GM12801 (cell line): Measurements from ENCODE around the gene DHRS7B.

ENCODE experiments used
- TF ChIP-seq, protein P1 (sequence below): IDR thresholded peaks from one replicate; pipeline ENCODE4 v1.5.1; 2011; ENCODE audit warnings: control low read depth; ENCODE audit not compliant: insufficient read length; ENCODE audit errors: extremely low read depth

The DHRS7B gene

DNA sequence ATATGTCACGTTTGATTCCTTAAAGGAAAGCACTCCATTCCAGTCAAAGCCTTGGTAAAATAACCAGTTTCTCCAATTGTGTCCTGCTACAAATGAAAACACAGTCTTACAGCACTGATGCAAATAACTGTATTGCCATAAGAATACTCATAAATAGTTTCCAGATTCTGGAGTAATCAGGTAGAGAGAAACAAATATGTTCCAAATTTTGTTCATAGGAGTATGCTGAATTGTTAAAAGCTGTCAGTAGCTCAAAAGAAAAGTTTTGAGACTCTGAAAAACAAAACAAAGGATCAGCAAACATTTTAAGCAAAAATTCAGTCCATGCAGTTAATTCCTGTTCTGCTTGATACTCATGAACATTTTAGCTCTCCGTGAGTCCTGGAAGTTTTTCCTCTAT is 7.8 kb downstream of the DHRS7B start:
- TF ChIP-seq, protein P1, sequence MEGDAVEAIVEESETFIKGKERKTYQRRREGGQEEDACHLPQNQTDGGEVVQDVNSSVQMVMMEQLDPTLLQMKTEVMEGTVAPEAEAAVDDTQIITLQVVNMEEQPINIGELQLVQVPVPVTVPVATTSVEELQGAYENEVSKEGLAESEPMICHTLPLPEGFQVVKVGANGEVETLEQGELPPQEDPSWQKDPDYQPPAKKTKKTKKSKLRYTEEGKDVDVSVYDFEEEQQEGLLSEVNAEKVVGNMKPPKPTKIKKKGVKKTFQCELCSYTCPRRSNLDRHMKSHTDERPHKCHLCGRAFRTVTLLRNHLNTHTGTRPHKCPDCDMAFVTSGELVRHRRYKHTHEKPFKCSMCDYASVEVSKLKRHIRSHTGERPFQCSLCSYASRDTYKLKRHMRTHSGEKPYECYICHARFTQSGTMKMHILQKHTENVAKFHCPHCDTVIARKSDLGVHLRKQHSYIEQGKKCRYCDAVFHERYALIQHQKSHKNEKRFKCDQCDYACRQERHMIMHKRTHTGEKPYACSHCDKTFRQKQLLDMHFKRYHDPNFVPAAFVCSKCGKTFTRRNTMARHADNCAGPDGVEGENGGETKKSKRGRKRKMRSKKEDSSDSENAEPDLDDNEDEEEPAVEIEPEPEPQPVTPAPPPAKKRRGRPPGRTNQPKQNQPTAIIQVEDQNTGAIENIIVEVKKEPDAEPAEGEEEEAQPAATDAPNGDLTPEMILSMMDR: no peak

DNA sequence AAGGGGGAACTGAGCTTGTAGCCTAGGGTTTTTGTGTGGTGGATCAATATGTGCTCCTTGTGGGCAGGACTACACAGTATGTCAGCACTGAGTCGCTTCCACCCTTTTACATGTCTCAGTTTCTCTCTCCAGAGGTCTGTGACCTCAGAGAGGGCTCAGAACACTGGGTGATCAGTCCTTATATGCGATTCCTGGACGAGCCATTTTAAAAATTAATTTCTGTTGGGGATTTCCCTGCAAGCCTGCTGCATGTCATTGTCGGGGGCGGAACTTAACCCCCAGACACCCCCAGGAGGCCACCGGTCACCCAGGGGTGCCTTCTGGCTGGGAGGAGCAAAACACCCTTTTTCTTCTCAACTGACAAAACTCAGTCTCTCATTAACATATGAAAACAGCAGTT is 14.1 kb downstream of the DHRS7B start:
- TF ChIP-seq, protein P1: no peak

DNA sequence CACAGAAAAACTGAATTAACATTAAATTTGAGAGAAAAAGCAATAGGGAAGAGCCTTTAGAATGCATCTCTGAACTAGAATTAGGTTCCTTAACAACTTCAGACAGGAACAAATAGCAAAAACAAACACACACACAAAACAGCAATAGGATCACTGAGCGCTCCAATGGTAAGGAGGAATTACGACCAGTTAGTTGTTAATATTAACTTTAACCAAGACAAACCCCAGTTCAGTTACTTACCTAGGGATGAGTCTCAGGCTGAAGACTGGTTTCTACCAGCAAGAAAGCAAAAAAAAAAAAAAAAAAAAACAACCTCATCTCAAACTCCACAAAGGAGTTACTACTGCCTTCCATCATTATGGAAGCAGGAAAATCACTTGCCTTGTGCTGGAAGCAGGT is 14.6 kb downstream of the DHRS7B start:
- TF ChIP-seq, protein P1: no peak

DNA sequence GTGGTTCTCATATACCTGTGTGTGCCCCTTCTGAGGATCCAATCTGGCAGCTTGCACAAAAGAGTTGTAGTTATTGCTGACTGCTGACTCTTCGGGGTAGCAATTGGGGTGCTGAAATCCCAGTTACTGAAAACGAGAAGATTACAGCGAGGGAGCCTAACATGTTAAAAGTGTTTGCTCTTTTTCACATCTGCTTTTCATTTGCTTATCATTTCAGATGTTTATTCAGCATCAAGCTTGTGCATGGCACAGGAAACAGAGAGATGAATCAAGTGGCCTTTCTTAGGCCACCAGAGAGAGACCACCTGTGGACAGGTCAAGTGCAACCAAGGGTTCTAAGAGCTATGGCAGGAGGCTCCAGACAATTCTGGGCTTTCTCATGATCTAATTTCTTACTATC is 16.9 kb downstream of the DHRS7B start:
- TF ChIP-seq, protein P1: no peak

DNA sequence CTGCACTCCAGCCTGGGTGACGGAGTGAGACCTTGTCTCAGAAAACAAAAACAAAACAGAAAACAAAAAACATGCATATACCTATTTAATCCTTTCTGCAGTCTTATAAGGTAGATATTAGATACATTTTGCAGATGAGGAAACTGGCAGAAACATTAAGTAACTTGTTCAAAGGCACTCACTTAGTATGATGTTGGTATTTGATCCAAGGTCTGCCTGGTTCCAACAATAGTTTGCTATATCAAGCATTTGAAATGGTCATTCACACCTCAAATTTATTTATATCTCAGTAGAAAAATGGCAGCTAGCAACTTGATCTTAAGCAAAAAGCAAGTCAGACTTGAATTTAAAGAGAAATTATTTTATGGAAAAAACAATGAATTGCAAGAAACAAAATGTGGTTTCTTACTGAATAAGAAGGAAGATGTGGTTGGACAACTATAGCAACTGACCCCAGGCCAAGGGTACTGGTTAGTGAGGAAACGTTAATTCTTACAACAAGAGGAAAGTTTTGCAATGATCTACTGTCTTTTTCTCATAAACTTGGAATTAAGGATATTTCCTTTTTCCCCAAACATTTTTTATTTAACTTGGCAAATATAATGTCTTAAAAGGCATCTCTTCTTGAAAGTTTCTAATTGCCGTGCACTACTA is 19.7 kb downstream of the DHRS7B start:
- TF ChIP-seq, protein P1: no peak

DNA sequence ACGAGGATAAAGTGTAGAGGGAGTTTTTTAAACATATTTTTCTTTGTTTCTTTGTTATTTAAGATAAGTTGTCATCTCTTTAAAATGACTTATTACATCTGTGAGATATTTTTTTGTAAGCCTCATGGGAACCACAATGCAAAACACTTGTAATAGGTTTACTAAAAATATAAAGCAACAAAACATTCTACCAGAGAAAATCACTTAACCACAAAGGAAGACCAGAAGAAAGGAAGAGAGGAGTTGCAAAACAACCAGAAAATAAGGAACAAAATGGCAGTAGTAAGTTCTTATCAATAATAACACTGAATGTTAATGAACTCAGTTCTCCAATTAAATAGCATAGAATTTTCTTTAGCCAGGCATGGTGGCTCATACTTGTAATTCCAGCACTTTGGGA is 22.9 kb downstream of the DHRS7B start:
- TF ChIP-seq, protein P1: no peak

DNA sequence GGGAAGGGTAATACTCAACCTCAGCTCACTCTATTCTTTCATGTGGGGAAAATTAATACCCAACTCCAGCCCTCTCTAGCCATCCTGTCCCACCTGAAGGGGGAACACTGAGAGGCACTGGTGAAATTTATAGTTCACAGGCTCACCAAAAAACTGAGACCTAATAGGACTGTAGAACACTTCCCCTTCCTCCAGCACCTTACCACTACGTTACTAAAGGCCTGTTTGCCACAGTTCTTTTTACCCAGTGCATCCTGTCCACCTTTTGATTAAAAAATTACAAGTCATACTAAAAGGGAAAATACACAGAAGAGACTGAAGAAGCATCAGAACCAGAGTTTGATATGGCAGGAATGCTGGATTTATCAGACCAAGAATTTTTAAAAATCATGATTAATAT is 26.0 kb downstream of the DHRS7B start:
- TF ChIP-seq, protein P1: no peak
